Eye (tissue), 1 donor: ENCODE results near the gene GPR15LG.
A peak's percentile ranks its signal among the peaks of the same experiment; 100 is the strongest.

Source experiments
- DNase-seq: peaks from one replicate; pipeline ENCODE4 v3.0.0-alpha.2; 2015

GPR15LG gene

GRCh38 chr10:84217746-84218145 is 44.1 kb downstream of the GPR15LG start:
- no peak for DNase-seq

- DNase-seq: no peak
These were observed 48.3 kb downstream of the GPR15LG start for GRCh38 chr10:84221916-84222315.

DNA sequence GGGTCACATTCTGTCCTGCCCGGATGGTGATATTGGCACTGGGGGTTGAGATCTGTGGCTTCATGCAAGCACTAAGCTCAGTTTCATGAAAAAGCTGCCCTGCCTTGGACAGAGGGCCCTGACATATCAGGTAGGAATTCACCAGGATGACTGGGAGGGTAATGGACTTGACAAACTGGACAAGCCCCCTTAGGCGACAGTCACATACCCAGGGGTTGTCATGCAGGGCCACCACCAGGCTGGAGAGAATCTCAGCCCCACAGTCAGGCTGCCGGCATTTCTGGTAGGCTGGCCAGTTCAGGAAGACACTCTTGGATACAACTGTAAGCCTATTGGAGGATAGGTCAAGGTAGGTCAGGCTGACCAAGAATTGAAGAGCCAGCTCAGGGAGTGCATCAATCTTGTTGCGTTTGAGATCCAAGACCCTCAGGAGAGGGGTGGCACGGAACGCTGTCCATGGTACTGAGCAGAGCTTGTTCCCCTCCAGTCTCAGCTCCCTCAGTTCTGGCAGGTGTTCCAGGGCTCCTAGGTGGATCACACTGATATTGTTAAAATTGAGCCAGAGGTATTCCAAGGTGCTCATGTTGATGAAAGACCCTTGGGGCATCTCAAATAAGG is 50.9 kb downstream of the GPR15LG start:
- DNase-seq: peak; percentile 74

GRCh38 chr10:84225427-84226173 is 52.0 kb downstream of the GPR15LG start, which contains the start of gene LRIT2:
LRIT2 (minus strand) TSS chr10:84225544; CDS start chr10:84225520, 24 bp downstream.
- peak; percentile 15 for DNase-seq

DNA sequence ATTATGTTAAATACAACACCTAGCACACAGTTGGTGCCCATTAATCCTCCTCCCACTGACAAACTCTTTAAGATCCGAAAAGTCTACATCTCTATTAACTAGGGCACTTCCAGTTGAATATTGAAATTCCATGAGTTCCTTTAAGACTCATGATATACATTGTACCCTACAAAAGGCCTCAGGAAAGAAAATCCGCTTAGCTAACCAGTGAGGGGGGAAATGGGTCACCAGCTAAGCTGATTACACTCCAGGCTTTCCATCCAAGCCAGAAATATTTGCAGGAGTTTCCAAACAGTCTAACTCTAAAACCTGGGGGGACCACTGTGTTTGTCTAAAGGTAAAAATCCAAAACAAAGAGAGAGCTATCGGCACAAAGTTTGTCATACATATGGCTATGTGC is 53.0 kb downstream of the GPR15LG start:
- DNase-seq: peak; percentile 44

- no peak for DNase-seq
These were observed 54.2 kb downstream of the GPR15LG start for GRCh38 chr10:84227810-84228209.

DNA sequence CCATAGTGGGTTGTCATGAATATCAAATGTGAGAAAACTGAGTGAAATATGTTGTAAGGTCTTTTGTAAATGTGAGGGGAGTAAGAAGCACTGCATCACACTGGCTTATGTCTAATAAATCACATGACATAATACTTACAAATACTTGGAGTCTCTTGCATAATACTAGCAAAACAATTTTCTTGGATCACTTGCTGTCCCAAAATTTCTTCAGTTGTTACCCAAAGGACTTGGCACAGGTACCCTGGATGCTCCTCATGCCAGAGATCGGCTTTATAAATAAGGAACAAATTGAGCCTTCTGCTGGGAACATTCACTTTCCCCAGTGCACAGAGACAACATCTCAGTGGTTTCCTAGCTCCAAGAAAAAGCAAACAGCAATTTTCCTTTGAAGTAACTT is 56.8 kb downstream of the GPR15LG start:
- no peak for DNase-seq

GRCh38 chr10:84232376-84232775 is 58.8 kb downstream of the GPR15LG start:
- no peak for DNase-seq

DNA sequence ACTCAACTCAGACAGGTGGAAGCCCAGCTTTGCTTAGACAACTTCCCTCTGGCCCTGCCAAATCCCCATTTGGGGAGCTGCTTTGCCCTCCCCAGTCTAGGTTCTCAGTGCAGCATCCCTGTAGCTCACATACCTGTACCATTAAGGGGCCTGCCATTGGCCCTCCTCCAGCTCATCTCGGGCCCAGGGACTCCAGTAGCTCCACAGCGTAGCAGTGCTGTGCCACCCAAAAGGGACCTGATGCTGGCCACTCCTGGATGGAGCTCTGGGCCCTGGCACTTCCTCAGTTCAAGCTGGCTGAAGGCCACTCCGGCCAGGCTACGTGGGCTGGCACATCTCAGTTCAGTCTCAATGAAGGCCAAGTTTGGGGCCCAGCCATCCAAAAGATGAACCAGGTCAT is 60.3 kb downstream of the GPR15LG start:
- no peak for DNase-seq

GRCh38 chr10:84234479-84234878 is 60.9 kb downstream of the GPR15LG start:
- DNase-seq: no peak
